CD4-positive, alpha-beta T cell (primary cell): ENCODE measurements around the gene RSPO1. TPM values are rescaled to one million over a fixed set of nuclear protein-coding genes. Genes with fewer than 3 reads are reported as not detected.

ENCODE experiments used
- ATAC-seq: fragments of 200-7000 bp; cut with Tn5 transposase; one replicate; pipeline ENCODE4 v1.10.0; 2022; ENCODE audit warnings: mild to moderate bottlenecking; ENCODE audit not compliant: poor library complexity
- CTCF ChIA-PET: fragments of 350-600 bp; sonication (Branson Sonifier 250); formaldehyde crosslinking; loops from one replicate; lab custom pipeline; 2021; ENCODE audit warnings: antibody characterized with exemption, inconsistent platforms; lab: Charles Lee
- POLR2A ChIA-PET: fragments of 350-600 bp; sonication (Branson Sonifier 250); formaldehyde crosslinking; loops from one replicate; lab custom pipeline; 2021; ENCODE audit warnings: antibody characterized with exemption, inconsistent platforms; lab: Charles Lee
- DNase-seq, 14 experiments: peaks; one replicate each; pipeline ENCODE4 v3.0.0-alpha.2; 2013 to 2020; ENCODE audit warnings: mixed read lengths in 2 of 14
- H3K27ac ChIP-seq, 2 donors: one replicate each; pipeline versions ENCODE4 v1.5.1 to v1.7.0; 2013; ENCODE audit warnings: low read length in 2 of 2, low read depth in 1 of 2, mild to moderate bottlenecking in 1 of 2
- H3K27me3 ChIP-seq, 2 experiments: 1 replicate in 1 of 2; 2 replicates in 1 of 2; pipeline versions ENCODE4 v1.6.1 to v1.7.0; 2013; ENCODE audit warnings: low read length in 2 of 2, control low read depth in 1 of 2, mild to moderate bottlenecking in 1 of 2, moderate library complexity in 1 of 2; ENCODE audit not compliant: insufficient read depth in 2 of 2, control insufficient read depth in 1 of 2
- H3K36me3 ChIP-seq: one replicate; pipeline ENCODE4 v1.6.1; 2013; ENCODE audit warnings: low read length, control low read depth; ENCODE audit not compliant: insufficient read depth
- H3K4me1 ChIP-seq: one replicate; pipeline ENCODE4 v1.6.1; 2013; ENCODE audit warnings: low read length, control low read depth; ENCODE audit not compliant: insufficient read depth
- H3K4me3 ChIP-seq: one replicate; pipeline ENCODE4 v1.5.1; 2013; ENCODE audit warnings: mild to moderate bottlenecking, low read length, moderate library complexity
- H3K9me3 ChIP-seq, 2 experiments: 1 replicate in 1 of 2; 2 replicates in 1 of 2; pipeline versions ENCODE4 v1.6.1 to v1.7.0; 2013; ENCODE audit warnings: low read length in 2 of 2, mild to moderate bottlenecking in 2 of 2, control low read depth in 1 of 2, moderate library complexity in 1 of 2; ENCODE audit not compliant: control insufficient read depth in 1 of 2, insufficient read depth in 1 of 2
- H3K27ac Mint-ChIP-seq: one replicate; pipeline ENCODE4 v1.8.0; 2020; ENCODE audit warnings: mixed read lengths
- H3K27me3 Mint-ChIP-seq: one replicate; pipeline ENCODE4 v1.8.0; 2021; ENCODE audit warnings: mixed read lengths
- H3K36me3 Mint-ChIP-seq: one replicate; pipeline ENCODE4 v1.8.0; 2021; ENCODE audit warnings: low read depth, mixed read lengths
- H3K4me1 Mint-ChIP-seq: one replicate; pipeline ENCODE4 v1.8.0; 2021; ENCODE audit warnings: low read depth, mixed read lengths
- H3K4me3 Mint-ChIP-seq: one replicate; pipeline ENCODE4 v1.8.0; 2020; ENCODE audit warnings: mild to moderate bottlenecking, mixed read lengths
- H3K9me3 Mint-ChIP-seq: one replicate; pipeline ENCODE4 v1.8.0; 2020; ENCODE audit warnings: mixed read lengths
- intact Hi-C, 2 experiments: fragments of 100-400 bp; cut with DNase I in 1 of 2; cut with micrococcal nuclease in 1 of 2; formaldehyde crosslinking; loops; one replicate each; pipeline versions ENCODE4 v1.15.1 to v1.9.0; 2023 to 2025; cut with DNase I, micrococcal nuclease
- total RNA-seq, 174 experiments: library from RNA in 2 of 174; stranded (reverse) in 2 of 174; gene quantifications; one replicate each; pipeline ENCODE4 v1.2.3 and lab custom pipeline; 2021 to 2026
- TF ChIP-seq, protein P1 (sequence below): fragments of 200-600 bp; IDR thresholded peaks from one replicate; pipeline ENCODE4 v1.8.0; 2022; ENCODE audit warnings: antibody characterized with exemption, mild to moderate bottlenecking

RSPO1 gene
- total RNA-seq, 2 experiments from 2014 or later, result not detected

DNA sequence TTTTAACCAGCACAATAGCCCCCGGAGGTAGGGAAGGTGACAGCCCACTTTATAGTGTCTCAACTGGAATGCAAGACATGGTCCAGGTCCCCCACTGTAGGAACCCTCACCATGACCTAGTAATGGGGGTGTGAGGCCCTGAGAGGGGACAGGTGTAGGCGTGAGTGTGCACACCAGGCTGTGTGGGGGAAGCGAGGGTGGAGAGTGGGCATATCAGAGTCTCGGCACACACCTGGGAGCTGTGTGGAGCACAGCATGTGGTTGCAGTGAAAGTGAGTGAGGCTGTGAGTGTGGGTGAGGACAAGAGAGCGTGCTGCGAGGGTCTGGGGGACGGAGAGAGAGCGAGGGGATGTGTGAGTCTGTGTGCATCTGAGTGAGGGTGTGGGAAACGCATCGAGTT, 17.1 kb upstream of the RSPO1 start:
- Histone ChIP-seq H3K27me3 (peaks cover 0 to 5% of the 10 kb centered on the region in 2 experiments), H3K36me3 (no peaks in the 10 kb centered on the region), H3K4me1 (no peaks in the 10 kb centered on the region), H3K4me3 (no peak overlapping the region), H3K27ac (no peak overlapping the region), H3K9me3 (no peaks in the 10 kb centered on the region)
- H3K36me3 Mint-ChIP-seq, result no peaks in the 10 kb centered on the region
- POLR2A ChIA-PET, result no interaction called here
- H3K27ac Mint-ChIP-seq, result no peak overlapping the region
- DNase-seq (no peak), ATAC-seq (no peak)
- H3K27me3 Mint-ChIP-seq, result peaks cover 17% of the 10 kb centered on the region
- H3K9me3 Mint-ChIP-seq, result no peaks in the 10 kb centered on the region
- intact Hi-C loops, result no loop called here
- TF ChIP-seq, protein P1, sequence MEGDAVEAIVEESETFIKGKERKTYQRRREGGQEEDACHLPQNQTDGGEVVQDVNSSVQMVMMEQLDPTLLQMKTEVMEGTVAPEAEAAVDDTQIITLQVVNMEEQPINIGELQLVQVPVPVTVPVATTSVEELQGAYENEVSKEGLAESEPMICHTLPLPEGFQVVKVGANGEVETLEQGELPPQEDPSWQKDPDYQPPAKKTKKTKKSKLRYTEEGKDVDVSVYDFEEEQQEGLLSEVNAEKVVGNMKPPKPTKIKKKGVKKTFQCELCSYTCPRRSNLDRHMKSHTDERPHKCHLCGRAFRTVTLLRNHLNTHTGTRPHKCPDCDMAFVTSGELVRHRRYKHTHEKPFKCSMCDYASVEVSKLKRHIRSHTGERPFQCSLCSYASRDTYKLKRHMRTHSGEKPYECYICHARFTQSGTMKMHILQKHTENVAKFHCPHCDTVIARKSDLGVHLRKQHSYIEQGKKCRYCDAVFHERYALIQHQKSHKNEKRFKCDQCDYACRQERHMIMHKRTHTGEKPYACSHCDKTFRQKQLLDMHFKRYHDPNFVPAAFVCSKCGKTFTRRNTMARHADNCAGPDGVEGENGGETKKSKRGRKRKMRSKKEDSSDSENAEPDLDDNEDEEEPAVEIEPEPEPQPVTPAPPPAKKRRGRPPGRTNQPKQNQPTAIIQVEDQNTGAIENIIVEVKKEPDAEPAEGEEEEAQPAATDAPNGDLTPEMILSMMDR, result no peak
- CTCF ChIA-PET, result no interaction called here
- H3K4me1 Mint-ChIP-seq, result no peaks in the 10 kb centered on the region
- no peak overlapping the region for H3K4me3 Mint-ChIP-seq

DNA sequence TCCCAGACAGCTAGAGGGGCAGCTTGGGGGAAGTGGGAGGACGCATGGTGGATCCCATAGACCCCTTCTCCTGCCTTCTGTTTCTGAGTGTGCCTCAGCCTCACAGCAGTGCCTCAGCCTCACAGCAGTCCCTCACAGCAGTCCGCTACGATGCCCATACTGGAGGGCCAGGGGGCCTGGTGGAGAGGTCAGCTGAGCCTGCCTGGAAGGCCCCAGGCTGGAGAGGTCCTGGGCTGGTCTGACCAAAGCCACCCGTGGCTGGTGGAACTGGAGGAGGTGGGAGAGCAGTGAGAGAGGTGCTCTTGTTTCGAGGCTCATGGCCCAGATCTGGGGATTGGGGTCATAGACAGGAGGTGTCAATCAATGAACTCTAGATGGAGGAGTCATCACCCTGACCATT, 16.0 kb upstream of the RSPO1 start:
- no peaks in the 10 kb centered on the region for H3K9me3 Mint-ChIP-seq
- no peak overlapping the region for H3K27ac Mint-ChIP-seq
- no peaks in the 10 kb centered on the region for H3K9me3 ChIP-seq
- TF ChIP-seq, protein P1, result no peak
- H3K27ac ChIP-seq, result no peak overlapping the region
- H3K27me3 Mint-ChIP-seq, result peaks cover 17% of the 10 kb centered on the region
- intact Hi-C loops, result no loop called here
- ChIA-PET POLR2A (no interaction called here), CTCF (no interaction called here)
- DNase-seq, result no peak
- H3K4me1 Mint-ChIP-seq, result no peaks in the 10 kb centered on the region
- ATAC-seq, result no peak
- peaks cover 0 to 5% of the 10 kb centered on the region in 2 experiments for H3K27me3 ChIP-seq
- H3K4me1 ChIP-seq, result no peaks in the 10 kb centered on the region
- no peaks in the 10 kb centered on the region for H3K36me3 ChIP-seq
- H3K4me3 ChIP-seq, result no peak overlapping the region
- H3K36me3 Mint-ChIP-seq, result no peaks in the 10 kb centered on the region
- H3K4me3 Mint-ChIP-seq, result no peak overlapping the region

DNA sequence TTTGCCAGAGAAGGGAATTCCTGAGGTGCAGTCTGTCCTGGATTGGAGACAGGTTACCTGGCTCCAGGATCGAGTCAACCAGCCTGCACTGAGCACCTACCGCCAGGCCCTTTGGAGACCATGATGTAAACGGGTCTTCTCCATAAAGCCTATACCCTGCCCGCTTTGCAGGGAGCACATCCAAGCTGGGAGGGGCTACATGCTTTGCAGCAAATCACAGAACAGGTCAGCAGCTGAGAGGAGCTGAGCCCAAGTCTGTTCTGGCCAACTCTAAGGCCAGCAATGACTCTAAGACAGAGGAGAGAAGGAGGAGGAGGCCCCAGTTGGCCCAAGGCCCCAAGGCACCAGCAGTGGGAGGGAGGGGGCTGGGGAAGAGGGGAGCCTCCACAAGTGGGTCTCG, 15.5 kb upstream of the RSPO1 start:
- Mint-ChIP-seq H3K27ac (no peak overlapping the region), H3K4me3 (no peak overlapping the region), H3K27me3 (peaks cover 17% of the 10 kb centered on the region), H3K9me3 (no peaks in the 10 kb centered on the region), H3K36me3 (no peaks in the 10 kb centered on the region), H3K4me1 (no peaks in the 10 kb centered on the region)
- intact Hi-C loops, result no loop called here
- Histone ChIP-seq H3K27ac (no peak overlapping the region), H3K4me1 (no peaks in the 10 kb centered on the region), H3K4me3 (no peak overlapping the region), H3K9me3 (no peaks in the 10 kb centered on the region), H3K27me3 (peaks cover 0 to 5% of the 10 kb centered on the region in 2 experiments), H3K36me3 (no peaks in the 10 kb centered on the region)
- ChIA-PET POLR2A (no interaction called here), CTCF (no interaction called here)
- no peak for DNase-seq
- no peak for ATAC-seq
- TF ChIP-seq, protein P1, result no peak
